ENCODE measurements around the gene NOS1AP.

The NOS1AP gene

GRCh38 chr1:162142968-162143367, 73.5 kb downstream of the NOS1AP start:
- Histone ChIP-seq H3K9me3 (no peaks in the 10 kb centered on the region), H3K27me3 (no peaks in the 10 kb centered on the region), H3K36me3 (no peaks in the 10 kb centered on the region), H3K4me1 (ENCODE audit: control insufficient read depth in 1 of 2, insufficient read depth in 1 of 2, low read depth in 1 of 2, low read length in 1 of 2) (peaks cover 0 to 16% of the 10 kb centered on the region in 2 experiments), H3K27ac (no peak overlapping the region), H3K4me3 (ENCODE audit: low read depth in 1 of 2, low read length in 1 of 2) (no peak overlapping the region)
- TF ChIP-seq, protein P1, sequence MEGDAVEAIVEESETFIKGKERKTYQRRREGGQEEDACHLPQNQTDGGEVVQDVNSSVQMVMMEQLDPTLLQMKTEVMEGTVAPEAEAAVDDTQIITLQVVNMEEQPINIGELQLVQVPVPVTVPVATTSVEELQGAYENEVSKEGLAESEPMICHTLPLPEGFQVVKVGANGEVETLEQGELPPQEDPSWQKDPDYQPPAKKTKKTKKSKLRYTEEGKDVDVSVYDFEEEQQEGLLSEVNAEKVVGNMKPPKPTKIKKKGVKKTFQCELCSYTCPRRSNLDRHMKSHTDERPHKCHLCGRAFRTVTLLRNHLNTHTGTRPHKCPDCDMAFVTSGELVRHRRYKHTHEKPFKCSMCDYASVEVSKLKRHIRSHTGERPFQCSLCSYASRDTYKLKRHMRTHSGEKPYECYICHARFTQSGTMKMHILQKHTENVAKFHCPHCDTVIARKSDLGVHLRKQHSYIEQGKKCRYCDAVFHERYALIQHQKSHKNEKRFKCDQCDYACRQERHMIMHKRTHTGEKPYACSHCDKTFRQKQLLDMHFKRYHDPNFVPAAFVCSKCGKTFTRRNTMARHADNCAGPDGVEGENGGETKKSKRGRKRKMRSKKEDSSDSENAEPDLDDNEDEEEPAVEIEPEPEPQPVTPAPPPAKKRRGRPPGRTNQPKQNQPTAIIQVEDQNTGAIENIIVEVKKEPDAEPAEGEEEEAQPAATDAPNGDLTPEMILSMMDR (IDR thresholded peaks at IDR 0.05): no peak

DNA sequence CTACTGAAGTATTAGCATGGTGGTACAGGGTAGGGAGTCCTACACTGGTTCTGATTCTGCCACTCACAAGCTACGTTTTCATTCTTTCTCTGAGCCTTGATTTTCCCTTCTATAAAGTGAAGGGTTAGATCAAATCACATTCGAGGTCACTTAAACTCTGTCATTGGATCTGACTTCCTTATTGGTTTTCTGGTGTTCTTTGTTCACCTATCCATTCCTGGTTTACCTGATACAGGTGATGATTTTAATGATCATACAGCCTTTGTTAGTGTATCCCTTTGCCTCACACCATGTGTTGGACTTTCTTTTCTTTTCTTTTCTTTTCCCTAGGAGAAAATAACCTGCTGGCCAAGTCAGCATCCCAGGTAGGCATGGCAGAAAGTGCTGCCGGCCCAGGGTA, 74.8 kb downstream of the NOS1AP start:
- peaks cover 0 to 9% of the 10 kb centered on the region in 2 experiments for H3K4me1 ChIP-seq (ENCODE audit: control insufficient read depth in 1 of 2, insufficient read depth in 1 of 2, low read depth in 1 of 2, low read length in 1 of 2)
- H3K27me3 ChIP-seq: no peaks in the 10 kb centered on the region
- no peak overlapping the region for H3K4me3 ChIP-seq (ENCODE audit: low read depth in 1 of 2, low read length in 1 of 2)
- H3K36me3 ChIP-seq: no peaks in the 10 kb centered on the region
- TF ChIP-seq, protein P1 (IDR thresholded peaks at IDR 0.05): no peak
- no peaks in the 10 kb centered on the region for H3K9me3 ChIP-seq
- H3K27ac ChIP-seq: no peak overlapping the region

DNA sequence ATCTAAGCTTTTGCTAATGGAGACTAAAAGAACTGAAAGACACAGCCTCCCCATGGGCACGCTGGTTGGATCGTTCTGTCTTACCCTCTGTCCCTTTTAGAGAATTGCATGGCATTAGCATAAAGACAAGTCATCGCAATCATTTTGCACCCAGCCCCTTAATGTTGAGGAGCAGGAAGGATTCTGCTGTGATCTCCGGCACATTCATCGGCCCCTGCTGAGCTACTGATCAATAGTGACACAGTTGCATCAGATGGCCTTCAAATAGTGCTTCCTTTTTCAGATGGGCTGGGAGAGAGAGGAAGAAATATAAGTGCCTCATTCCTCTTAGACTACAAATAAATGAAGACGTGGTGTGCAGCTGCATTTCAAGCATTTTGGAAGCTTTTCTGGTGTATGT, 75.4 kb downstream of the NOS1AP start:
- Histone ChIP-seq H3K9me3 (no peaks in the 10 kb centered on the region), H3K36me3 (no peaks in the 10 kb centered on the region), H3K27ac (no peak overlapping the region), H3K4me3 (ENCODE audit: low read depth in 1 of 2, low read length in 1 of 2) (no peak overlapping the region), H3K27me3 (no peaks in the 10 kb centered on the region), H3K4me1 (ENCODE audit: control insufficient read depth in 1 of 2, insufficient read depth in 1 of 2, low read depth in 1 of 2, low read length in 1 of 2) (peaks cover 0 to 9% of the 10 kb centered on the region in 2 experiments)
- TF ChIP-seq, protein P1 (IDR thresholded peaks at IDR 0.05): no peak

DNA sequence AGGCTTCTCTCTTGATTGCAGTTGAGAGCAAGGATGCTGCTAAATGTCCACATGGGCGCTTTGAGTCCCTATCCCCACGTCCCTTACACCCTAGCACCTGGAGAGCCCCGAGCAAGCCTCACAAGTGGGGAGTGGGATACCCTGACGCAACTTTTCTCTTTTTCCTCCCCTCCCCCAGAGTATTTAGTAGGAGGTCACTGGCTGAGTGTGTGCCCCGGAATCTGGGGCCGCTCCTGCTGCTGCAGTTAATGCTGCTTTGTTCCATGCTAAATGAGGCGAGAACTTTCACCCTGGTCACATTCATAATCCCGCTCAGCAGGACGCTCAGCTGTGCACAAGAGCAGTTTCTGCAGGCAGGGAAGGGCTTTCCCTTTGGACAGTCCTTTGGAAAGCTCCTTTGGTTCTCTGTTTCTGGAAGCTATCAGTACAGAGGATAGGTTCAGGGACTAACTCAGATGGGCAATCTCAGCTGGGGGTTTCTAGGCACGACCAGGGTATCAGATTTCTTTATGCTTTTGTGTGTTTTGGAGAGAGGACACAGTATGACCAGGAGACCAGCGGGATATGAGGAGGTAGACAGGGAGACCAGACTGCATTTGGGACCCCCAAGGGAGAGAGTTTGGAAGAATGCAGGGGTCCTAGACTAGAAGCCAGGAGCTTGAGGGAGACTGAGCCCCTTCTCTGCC, 75.9 kb downstream of the NOS1AP start:
- H3K9me3 ChIP-seq: no peaks in the 10 kb centered on the region
- TF ChIP-seq, protein P1 (IDR thresholded peaks at IDR 0.05): no peak
- peaks cover 0 to 9% of the 10 kb centered on the region in 2 experiments for H3K4me1 ChIP-seq (ENCODE audit: control insufficient read depth in 1 of 2, insufficient read depth in 1 of 2, low read depth in 1 of 2, low read length in 1 of 2)

GRCh38 chr1:162145966-162146696, 76.6 kb downstream of the NOS1AP start:
- no peaks in the 10 kb centered on the region for H3K27me3 ChIP-seq
- no peaks in the 10 kb centered on the region for H3K9me3 ChIP-seq
- H3K27ac ChIP-seq: no peak overlapping the region
- peaks cover 0 to 9% of the 10 kb centered on the region in 2 experiments for H3K4me1 ChIP-seq (ENCODE audit: control insufficient read depth in 1 of 2, insufficient read depth in 1 of 2, low read depth in 1 of 2, low read length in 1 of 2)
- H3K4me3 ChIP-seq (ENCODE audit: low read depth in 1 of 2, low read length in 1 of 2): no peak overlapping the region
- TF ChIP-seq, protein P1 (IDR thresholded peaks at IDR 0.05): no peak
- H3K36me3 ChIP-seq: no peaks in the 10 kb centered on the region

More for the DNA sequence above, 75.9 kb downstream of the NOS1AP start:
- Histone ChIP-seq H3K4me3 (ENCODE audit: low read depth in 1 of 2, low read length in 1 of 2) (no peak overlapping the region), H3K27ac (no peak overlapping the region), H3K27me3 (no peaks in the 10 kb centered on the region), H3K36me3 (no peaks in the 10 kb centered on the region)
